ENCODE results near the gene GAST.

The GAST gene

GRCh38 chr17:41750862-41751261, 38.7 kb downstream of the GAST start:
- no peak for DNase-seq

GRCh38 chr17:41751288-41751687, 39.2 kb downstream of the GAST start:
- DNase-seq: no peak

DNA sequence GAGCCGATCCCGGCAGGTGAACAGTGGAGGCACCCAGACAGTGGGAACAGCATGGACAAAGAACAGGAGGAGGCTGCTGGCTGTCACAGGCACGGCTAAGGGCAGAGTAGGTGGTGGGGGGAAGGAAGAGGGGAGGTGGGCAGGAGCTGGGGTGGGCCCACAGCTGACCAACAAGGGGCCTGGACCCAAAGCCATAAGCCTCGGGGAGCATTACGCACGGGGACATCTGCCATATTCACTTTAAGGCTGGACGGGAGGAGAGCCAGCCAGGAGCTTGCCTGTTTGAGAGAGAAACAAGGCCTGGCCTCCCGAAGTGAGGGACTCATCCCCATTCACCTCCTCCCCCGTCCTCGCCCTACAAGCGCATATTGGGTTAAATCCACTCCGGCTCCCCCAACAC, 41.9 kb downstream of the GAST start:
- DNase-seq: no peak

- DNase-seq: no peak
Observed at GRCh38 chr17:41758601-41759000, 46.5 kb downstream of the GAST start.

- no peak for DNase-seq
Observed at GRCh38 chr17:41760878-41761277, 48.7 kb downstream of the GAST start.

DNA sequence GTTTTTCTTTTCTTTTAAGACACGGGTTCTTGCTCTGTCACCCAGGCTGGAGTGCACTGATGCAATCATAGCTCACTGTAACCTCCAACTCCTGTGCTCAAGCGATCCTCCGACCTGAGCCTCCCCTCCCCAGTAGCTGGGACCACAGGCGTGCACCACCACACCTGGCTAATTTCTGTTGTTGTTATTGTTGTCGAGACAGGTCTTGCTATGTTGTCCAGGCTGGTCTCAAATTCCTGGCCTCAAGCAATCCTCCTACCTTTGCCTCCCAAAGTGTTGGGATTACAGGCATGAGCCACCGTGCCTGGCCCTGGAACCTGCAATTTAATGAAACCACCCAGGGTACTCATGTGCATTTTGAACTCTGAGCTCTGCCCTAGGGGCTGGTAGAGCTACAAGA, 50.3 kb downstream of the GAST start:
- DNase-seq: no peak

DNA sequence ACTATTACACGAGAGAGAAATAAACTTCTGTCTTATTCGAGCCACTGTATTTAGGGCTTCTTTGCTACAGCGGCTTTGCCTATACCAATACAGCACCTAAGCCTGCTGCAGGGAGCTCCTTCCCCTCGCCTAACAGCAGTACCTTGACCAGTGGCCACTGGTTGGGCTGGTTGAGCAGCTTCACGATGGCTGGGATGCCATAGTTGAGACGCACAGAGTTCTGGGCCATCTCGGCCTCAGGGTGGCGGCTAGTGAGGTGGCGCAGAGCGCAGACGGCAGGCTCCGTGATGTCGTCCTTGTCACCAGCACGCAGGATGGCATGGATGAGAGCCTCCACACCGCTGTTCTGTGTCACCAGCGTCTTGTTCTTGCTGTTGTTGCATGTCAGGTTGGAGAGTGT, 50.7 kb downstream of the GAST start:
- no peak for DNase-seq

GRCh38 chr17:41763327-41763726, 51.2 kb downstream of the GAST start:
- DNase-seq: no peak
